Measurements from ENCODE around the gene HNRNPC. TPM values are rescaled to one million over a fixed set of nuclear protein-coding genes. Genes with fewer than 3 reads are reported as not detected.

The HNRNPC gene
- total RNA-seq, 1 donor from 2014 or later = 424 TPM

- Mint-ChIP-seq H3K4me3 (ENCODE audit: unreplicated experiment) (no peak overlapping the region), H3K27ac (ENCODE audit: unreplicated experiment) (peak overlapping the region; percentile 0), H3K9me3 (ENCODE audit: unreplicated experiment) (no peaks in the 10 kb centered on the region), H3K27me3 (ENCODE audit: unreplicated experiment) (no peaks in the 10 kb centered on the region), H3K36me3 (ENCODE audit: unreplicated experiment) (peaks cover 42% of the 10 kb centered on the region), H3K4me1 (ENCODE audit: unreplicated experiment) (peaks cover 25% of the 10 kb centered on the region)
- TF ChIP-seq CTCF (IDR thresholded peaks at IDR 0.05) = no peak
- DNase-seq (ENCODE audit: extremely low spot score, unreplicated experiment) = no peak
These were observed 35.1 kb downstream of the HNRNPC start for GRCh38 chr14:21234112-21234511.

DNA sequence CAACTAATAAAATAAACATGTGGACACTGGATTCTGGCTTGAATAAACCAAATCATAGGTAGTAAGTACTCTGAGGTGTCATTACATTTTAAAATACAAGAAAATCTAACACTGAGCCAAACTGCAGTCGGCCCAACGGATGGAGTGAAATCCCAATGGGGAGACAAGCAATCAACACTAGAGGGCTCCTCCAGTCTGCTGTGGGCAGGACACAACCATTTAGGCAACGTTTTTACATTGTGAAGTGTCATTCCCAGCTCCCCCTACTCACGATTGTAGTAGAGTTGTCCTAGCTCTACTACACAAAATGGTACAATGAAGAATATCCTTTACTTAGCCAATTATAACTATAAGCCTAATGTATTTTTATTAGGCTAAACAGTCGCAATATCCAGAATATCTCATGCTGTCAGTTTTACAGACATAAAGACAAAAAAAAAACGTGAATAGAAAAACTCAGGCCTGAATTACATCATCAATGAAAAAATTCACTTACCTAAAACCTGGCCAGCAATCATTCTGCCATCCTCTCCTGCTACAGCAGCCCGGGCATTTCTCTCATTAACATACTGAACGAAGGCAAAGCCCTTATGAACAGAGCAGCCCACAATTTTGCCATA lies 35.7 kb downstream of the HNRNPC start:
- no peak for DNase-seq (ENCODE audit: extremely low spot score, unreplicated experiment)
- no peak overlapping the region for H3K4me3 Mint-ChIP-seq (ENCODE audit: unreplicated experiment)
- H3K36me3 Mint-ChIP-seq (ENCODE audit: unreplicated experiment) = peaks cover 41% of the 10 kb centered on the region

DNA sequence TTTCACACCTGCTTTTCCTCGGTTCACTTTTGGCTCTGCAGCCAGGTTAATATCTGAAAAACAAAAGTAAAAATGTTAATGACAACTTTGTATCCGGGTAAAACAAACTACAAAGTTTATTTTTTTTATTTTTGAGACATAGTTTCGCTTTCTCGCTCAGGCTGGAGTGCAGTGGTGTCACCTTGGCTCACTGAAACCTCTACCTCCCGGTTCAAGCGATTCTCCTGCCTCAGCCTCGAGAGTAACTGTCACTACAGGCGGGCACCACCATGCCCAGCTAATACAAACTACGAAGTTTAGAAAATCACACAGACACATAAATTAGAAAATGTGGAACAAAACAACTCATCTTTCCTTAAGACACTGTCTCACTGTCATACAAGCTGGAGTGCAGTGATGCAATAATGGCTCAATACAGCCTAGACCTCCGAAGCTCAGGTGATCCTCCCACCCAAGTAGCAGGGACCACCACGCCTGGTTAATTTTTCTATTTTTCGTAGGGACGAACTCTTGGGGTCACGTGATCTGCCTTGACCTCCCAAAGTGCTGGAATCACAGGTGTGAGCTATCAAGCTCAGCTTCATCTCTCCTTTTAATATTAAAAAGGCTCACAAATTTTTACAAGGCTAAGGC lies 38.1 kb downstream of the HNRNPC start:
- Mint-ChIP-seq H3K27me3 (ENCODE audit: unreplicated experiment) (no peaks in the 10 kb centered on the region), H3K27ac (ENCODE audit: unreplicated experiment) (peak overlapping the region; percentile 47), H3K4me1 (ENCODE audit: unreplicated experiment) (peaks cover 25% of the 10 kb centered on the region), H3K4me3 (ENCODE audit: unreplicated experiment) (no peak overlapping the region), H3K9me3 (ENCODE audit: unreplicated experiment) (no peaks in the 10 kb centered on the region), H3K36me3 (ENCODE audit: unreplicated experiment) (peaks cover 55% of the 10 kb centered on the region)
- TF ChIP-seq CTCF (IDR thresholded peaks at IDR 0.05) = no peak
- DNase-seq (ENCODE audit: extremely low spot score, unreplicated experiment) = no peak

More for the DNA sequence above, 35.7 kb downstream of the HNRNPC start:
- Mint-ChIP-seq H3K9me3 (ENCODE audit: unreplicated experiment) (no peaks in the 10 kb centered on the region), H3K27me3 (ENCODE audit: unreplicated experiment) (no peaks in the 10 kb centered on the region), H3K27ac (ENCODE audit: unreplicated experiment) (peak overlapping the region; percentile 0), H3K4me1 (ENCODE audit: unreplicated experiment) (peaks cover 25% of the 10 kb centered on the region)
- TF ChIP-seq CTCF (IDR thresholded peaks at IDR 0.05) = peak; percentile 35

DNA sequence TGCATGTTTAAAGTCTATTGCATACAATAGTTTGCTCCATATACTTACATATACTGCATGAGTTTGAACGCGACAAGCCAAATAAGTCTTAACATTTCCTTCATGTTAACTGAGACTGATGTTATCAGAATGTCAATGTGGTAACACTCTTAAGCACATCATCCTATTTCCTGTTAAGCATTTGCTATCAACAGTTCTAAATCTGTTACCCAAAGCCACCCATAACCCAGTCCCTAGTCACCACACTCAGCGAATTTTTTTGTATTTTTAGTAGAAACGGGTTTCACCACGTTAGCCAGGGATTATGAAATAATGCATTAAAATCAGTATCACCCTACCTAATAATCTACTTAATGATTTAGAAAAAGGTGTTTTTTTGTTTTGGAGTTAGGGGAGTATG lies 39.4 kb downstream of the HNRNPC start:
- Mint-ChIP-seq H3K27me3 (ENCODE audit: unreplicated experiment) (no peaks in the 10 kb centered on the region), H3K4me1 (ENCODE audit: unreplicated experiment) (peaks cover 17% of the 10 kb centered on the region), H3K9me3 (ENCODE audit: unreplicated experiment) (no peaks in the 10 kb centered on the region), H3K4me3 (ENCODE audit: unreplicated experiment) (no peak overlapping the region), H3K36me3 (ENCODE audit: unreplicated experiment) (peaks cover 59% of the 10 kb centered on the region), H3K27ac (ENCODE audit: unreplicated experiment) (no peak overlapping the region)
- DNase-seq (ENCODE audit: extremely low spot score, unreplicated experiment) = no peak
- no peak for TF ChIP-seq CTCF (IDR thresholded peaks at IDR 0.05)

DNA sequence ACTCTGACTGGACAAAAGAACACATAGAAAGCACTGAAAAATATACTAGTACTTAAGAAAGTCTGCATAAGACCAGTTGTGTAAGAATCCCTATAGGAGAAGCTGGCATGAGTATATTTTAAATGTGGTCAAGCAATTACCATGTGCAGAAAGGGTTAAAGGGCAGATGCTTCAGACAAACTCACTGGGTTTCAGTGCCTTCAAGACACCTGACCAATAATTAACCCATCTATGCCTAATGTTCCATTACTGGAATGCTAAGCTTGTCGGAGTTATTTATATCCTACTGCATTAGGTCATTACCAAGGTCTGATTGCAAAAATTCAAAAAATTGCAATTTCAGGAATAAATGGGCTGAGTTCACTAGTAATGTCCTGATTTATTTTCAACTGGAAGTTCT lies 41.3 kb downstream of the HNRNPC start:
- no peak overlapping the region for H3K4me3 Mint-ChIP-seq (ENCODE audit: unreplicated experiment)
- H3K4me1 Mint-ChIP-seq (ENCODE audit: unreplicated experiment) = peaks cover 16% of the 10 kb centered on the region
- H3K27ac Mint-ChIP-seq (ENCODE audit: unreplicated experiment) = no peak overlapping the region
- no peak for DNase-seq (ENCODE audit: extremely low spot score, unreplicated experiment)
- H3K36me3 Mint-ChIP-seq (ENCODE audit: unreplicated experiment) = peaks cover 63% of the 10 kb centered on the region
- no peaks in the 10 kb centered on the region for H3K9me3 Mint-ChIP-seq (ENCODE audit: unreplicated experiment)
- no peak for TF ChIP-seq CTCF (IDR thresholded peaks at IDR 0.05)
- H3K27me3 Mint-ChIP-seq (ENCODE audit: unreplicated experiment) = no peaks in the 10 kb centered on the region
